IPS-20b (cell line): ENCODE results near the gene SLC9A1.
A peak's percentile ranks its signal among the peaks of the same experiment; 100 is the strongest.

Experiments
- H3K27ac ChIP-seq: one replicate; pipeline ENCODE4 v1.5.1; 2013; ENCODE audit warnings: low read length
- H3K27me3 ChIP-seq: 2 replicates; pipeline ENCODE4 v1.6.1; 2013; ENCODE audit warnings: mild to moderate bottlenecking, low read length, inconsistent platforms; ENCODE audit not compliant: insufficient read depth
- H3K36me3 ChIP-seq: 2 replicates; pipeline ENCODE4 v1.6.1; 2013; ENCODE audit warnings: low read depth, mild to moderate bottlenecking, inconsistent platforms, low read length, moderate library complexity; ENCODE audit not compliant: insufficient read depth
- H3K4me1 ChIP-seq: 2 replicates; pipeline ENCODE4 v1.6.1; 2013; ENCODE audit warnings: mild to moderate bottlenecking, control low read depth, inconsistent platforms, low read length, moderate library complexity; ENCODE audit not compliant: insufficient read depth
- H3K4me3 ChIP-seq: 2 replicates; pipeline ENCODE4 v1.5.1; 2013; ENCODE audit warnings: mild to moderate bottlenecking, low read length, inconsistent platforms
- H3K9ac ChIP-seq: 2 replicates; pipeline ENCODE4 v1.6.1; 2013; ENCODE audit warnings: low read depth, mild to moderate bottlenecking, inconsistent platforms, low read length, moderate library complexity
- H3K9me3 ChIP-seq: 2 replicates; pipeline ENCODE4 v1.6.1; 2013; ENCODE audit warnings: mild to moderate bottlenecking, low read depth, low read length, inconsistent platforms; ENCODE audit not compliant: insufficient read depth

Gene SLC9A1

GRCh38 chr1:27057389-27057788 lies 97.5 kb downstream of the SLC9A1 start:
- peak overlapping the region; percentile 49; the same call in 1 of the 2 replicates for H3K4me3 ChIP-seq
- peak overlapping the region; percentile 78; the same call in 1 of the 2 replicates for H3K9ac ChIP-seq
- no peaks in the 10 kb centered on the region for H3K27me3 ChIP-seq
- peaks cover 15% of the 10 kb centered on the region; the same call in 1 of the 2 replicates for H3K4me1 ChIP-seq
- no peaks in the 10 kb centered on the region for H3K36me3 ChIP-seq
- no peaks in the 10 kb centered on the region for H3K9me3 ChIP-seq
- peak overlapping the region; percentile 65 for H3K27ac ChIP-seq

GRCh38 chr1:27053977-27054753 lies 100.8 kb downstream of the SLC9A1 start:
- Histone ChIP-seq H3K4me1 (peaks cover 21% of the 10 kb centered on the region; the same call in 1 of the 2 replicates), H3K4me3 (no peak overlapping the region), H3K36me3 (no peaks in the 10 kb centered on the region), H3K27me3 (no peaks in the 10 kb centered on the region), H3K9ac (no peak overlapping the region), H3K27ac (no peak overlapping the region), H3K9me3 (no peaks in the 10 kb centered on the region)

- H3K36me3 ChIP-seq = no peaks in the 10 kb centered on the region
- no peak overlapping the region for H3K4me3 ChIP-seq
- H3K9ac ChIP-seq = no peak overlapping the region
- H3K4me1 ChIP-seq = peaks cover 16% of the 10 kb centered on the region; the same call in 1 of the 2 replicates
- H3K27me3 ChIP-seq = no peaks in the 10 kb centered on the region
- H3K9me3 ChIP-seq = no peaks in the 10 kb centered on the region
- no peak overlapping the region for H3K27ac ChIP-seq
Observed at GRCh38 chr1:27052527-27052926, 102.4 kb downstream of the SLC9A1 start.

- Histone ChIP-seq H3K4me3 (no peak overlapping the region), H3K36me3 (no peaks in the 10 kb centered on the region), H3K4me1 (peaks cover 23% of the 10 kb centered on the region), H3K27me3 (no peaks in the 10 kb centered on the region), H3K9ac (no peak overlapping the region; the same call in 1 of the 2 replicates), H3K27ac (peak overlapping the region; percentile 85), H3K9me3 (no peaks in the 10 kb centered on the region)
Observed at GRCh38 chr1:27049607-27050006, 105.3 kb downstream of the SLC9A1 start.

- Histone ChIP-seq H3K36me3 (no peaks in the 10 kb centered on the region), H3K27me3 (no peaks in the 10 kb centered on the region), H3K9me3 (no peaks in the 10 kb centered on the region), H3K27ac (peak overlapping the region; percentile 85), H3K9ac (no peak overlapping the region; the same call in 1 of the 2 replicates), H3K4me3 (no peak overlapping the region), H3K4me1 (peaks cover 23% of the 10 kb centered on the region)
Observed at GRCh38 chr1:27049100-27049499, 105.8 kb downstream of the SLC9A1 start.
